Natural killer cell (primary cell): ENCODE data around the gene SLC7A14. TPM values are rescaled to one million over a fixed set of nuclear protein-coding genes. Genes with fewer than 3 reads are reported as not detected.

Experiments
- ATAC-seq, 3 donors: fragments of 150-1000 bp in 2 of 3; fragments of 200-7000 bp in 1 of 3; cut with Tn5 transposase; 1 replicate in 1 of 3; 2 replicates in 2 of 3; pipeline ENCODE4 v1.10.0; 2021; ENCODE audit warnings: mild to moderate bottlenecking in 2 of 3, moderate library complexity in 2 of 3
- DNase-seq, 2 donors: peaks; one replicate each; pipeline versions ENCODE4 v3.0.0 to v3.0.0-alpha.2; 2013 to 2021; ENCODE audit warnings: mixed read lengths in 1 of 2
- H3K27ac ChIP-seq: one replicate; pipeline ENCODE4 v1.5.1; 2013; ENCODE audit warnings: mild to moderate bottlenecking, low read length
- H3K27me3 ChIP-seq: one replicate; pipeline ENCODE4 v1.6.1; 2013; ENCODE audit warnings: low read length; ENCODE audit not compliant: control insufficient read depth, insufficient read depth
- H3K36me3 ChIP-seq: one replicate; pipeline ENCODE4 v1.6.1; 2013; ENCODE audit warnings: low read length; ENCODE audit not compliant: control insufficient read depth, insufficient read depth
- H3K4me1 ChIP-seq: one replicate; pipeline ENCODE4 v1.6.1; 2013; ENCODE audit warnings: low read length; ENCODE audit not compliant: control insufficient read depth, insufficient read depth
- H3K4me3 ChIP-seq: one replicate; pipeline ENCODE4 v1.5.1; 2013; ENCODE audit warnings: low read length
- H3K9me3 ChIP-seq: one replicate; pipeline ENCODE4 v1.6.1; 2013; ENCODE audit warnings: low read length; ENCODE audit not compliant: control insufficient read depth, insufficient read depth
- H3K27ac Mint-ChIP-seq, 2 donors: one replicate each; pipeline ENCODE4 v1.8.0; 2022; ENCODE audit warnings: mild to moderate bottlenecking in 2 of 2, mixed read lengths in 2 of 2, moderate library complexity in 1 of 2
- H3K27me3 Mint-ChIP-seq, 2 donors: one replicate each; pipeline ENCODE4 v1.8.0; 2022; ENCODE audit warnings: low read depth in 2 of 2, mixed read lengths in 2 of 2
- H3K36me3 Mint-ChIP-seq: one replicate; pipeline ENCODE4 v1.8.0; 2022; ENCODE audit warnings: mixed read lengths
- H3K4me1 Mint-ChIP-seq, 2 donors: one replicate each; pipeline ENCODE4 v1.8.0; 2022; ENCODE audit warnings: mixed read lengths in 2 of 2
- H3K4me3 Mint-ChIP-seq: one replicate; pipeline ENCODE4 v1.8.0; 2022; ENCODE audit warnings: mild to moderate bottlenecking, moderate library complexity, mixed read lengths
- H3K9me3 Mint-ChIP-seq, 2 donors: one replicate each; pipeline ENCODE4 v1.8.0; 2022; ENCODE audit warnings: mixed read lengths in 2 of 2
- WGBS: methylation state at CpG from one replicate; pipeline ENCODE4 v1.1.7; 2013; ENCODE audit warnings: missing lambda C conversion rate; ENCODE audit not compliant: insufficient coverage; 5-methylcytosine and 5-hydroxymethylcytosine counted together
- intact Hi-C: fragments of 100-400 bp; cut with micrococcal nuclease; formaldehyde crosslinking; loops from one replicate; pipeline ENCODE4 v1.14.2; 2022
- total RNA-seq, 4 donors: library from RNA; stranded (reverse); fragments of 120-200 nt in 1 of 4; gene quantifications; one replicate each; pipeline versions ENCODE4 v1.2.3 to v1.2.4, GENCODE V29; 2013 to 2022
- TF ChIP-seq, protein P1 (sequence below): fragments of 200-600 bp; IDR thresholded peaks from one replicate; pipeline ENCODE4 v1.8.0; 2022; ENCODE audit warnings: antibody characterized with exemption

The SLC7A14 gene
- total RNA-seq, 3 donors from 2014 or later (not counting 1 experiment from before 2014, with no cell fraction given): not detected

DNA sequence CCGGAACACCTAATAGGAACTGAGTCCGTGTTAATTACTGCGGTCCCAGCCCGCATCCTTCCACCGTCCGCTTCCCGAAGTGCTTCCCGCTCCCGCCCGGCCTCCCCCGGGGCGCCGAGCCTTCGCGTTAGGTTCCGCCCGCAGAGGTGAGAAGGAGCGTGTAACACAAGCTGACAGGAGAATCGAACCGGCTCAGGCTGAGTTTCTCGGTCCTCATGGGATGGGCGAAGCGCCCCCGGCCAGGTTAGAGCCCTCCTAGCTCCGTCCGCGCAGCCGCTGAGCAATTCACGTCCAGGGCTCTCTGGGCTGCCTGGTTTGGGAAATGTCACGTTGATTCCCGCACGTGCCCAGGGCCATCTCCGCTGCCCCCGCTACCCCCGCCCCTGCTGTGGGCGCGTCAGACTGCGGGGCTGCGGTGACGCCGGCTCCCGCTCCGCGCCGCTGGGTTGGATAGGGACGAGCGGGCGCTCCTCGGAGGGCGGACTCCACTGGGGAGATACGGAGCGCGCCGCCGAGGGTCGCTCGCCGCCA lies 166.3 kb downstream of the SLC7A14 start:
- Histone ChIP-seq H3K27me3 (peaks cover 15% of the 10 kb centered on the region), H3K4me1 (peaks cover 14% of the 10 kb centered on the region), H3K27ac (no peak overlapping the region), H3K9me3 (no peaks in the 10 kb centered on the region), H3K36me3 (no peaks in the 10 kb centered on the region), H3K4me3 (no peak overlapping the region)
- DNase-seq (no peak), ATAC-seq (peak in 2 of 3 donors; percentile 15 to 31)
- H3K4me3 Mint-ChIP-seq: peak overlapping the region; percentile 28
- H3K4me1 Mint-ChIP-seq: peaks cover 5 to 15% of the 10 kb centered on the region in 2 donors
- H3K27me3 Mint-ChIP-seq: peaks cover 32 to 38% of the 10 kb centered on the region in 2 donors
- H3K27ac Mint-ChIP-seq: no peak overlapping the region
- TF ChIP-seq, protein P1, sequence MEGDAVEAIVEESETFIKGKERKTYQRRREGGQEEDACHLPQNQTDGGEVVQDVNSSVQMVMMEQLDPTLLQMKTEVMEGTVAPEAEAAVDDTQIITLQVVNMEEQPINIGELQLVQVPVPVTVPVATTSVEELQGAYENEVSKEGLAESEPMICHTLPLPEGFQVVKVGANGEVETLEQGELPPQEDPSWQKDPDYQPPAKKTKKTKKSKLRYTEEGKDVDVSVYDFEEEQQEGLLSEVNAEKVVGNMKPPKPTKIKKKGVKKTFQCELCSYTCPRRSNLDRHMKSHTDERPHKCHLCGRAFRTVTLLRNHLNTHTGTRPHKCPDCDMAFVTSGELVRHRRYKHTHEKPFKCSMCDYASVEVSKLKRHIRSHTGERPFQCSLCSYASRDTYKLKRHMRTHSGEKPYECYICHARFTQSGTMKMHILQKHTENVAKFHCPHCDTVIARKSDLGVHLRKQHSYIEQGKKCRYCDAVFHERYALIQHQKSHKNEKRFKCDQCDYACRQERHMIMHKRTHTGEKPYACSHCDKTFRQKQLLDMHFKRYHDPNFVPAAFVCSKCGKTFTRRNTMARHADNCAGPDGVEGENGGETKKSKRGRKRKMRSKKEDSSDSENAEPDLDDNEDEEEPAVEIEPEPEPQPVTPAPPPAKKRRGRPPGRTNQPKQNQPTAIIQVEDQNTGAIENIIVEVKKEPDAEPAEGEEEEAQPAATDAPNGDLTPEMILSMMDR: no peak
- no peaks in the 10 kb centered on the region for H3K36me3 Mint-ChIP-seq
- intact Hi-C loops: loop anchor here (10.0 kb wide), 1 partner anchor 1145 kb away; no protein-coding TSS in a partner anchor
- 6% methylated on average over 58 of the region's 58 CpGs for WGBS
- H3K9me3 Mint-ChIP-seq: no peaks in the 10 kb centered on the region

DNA sequence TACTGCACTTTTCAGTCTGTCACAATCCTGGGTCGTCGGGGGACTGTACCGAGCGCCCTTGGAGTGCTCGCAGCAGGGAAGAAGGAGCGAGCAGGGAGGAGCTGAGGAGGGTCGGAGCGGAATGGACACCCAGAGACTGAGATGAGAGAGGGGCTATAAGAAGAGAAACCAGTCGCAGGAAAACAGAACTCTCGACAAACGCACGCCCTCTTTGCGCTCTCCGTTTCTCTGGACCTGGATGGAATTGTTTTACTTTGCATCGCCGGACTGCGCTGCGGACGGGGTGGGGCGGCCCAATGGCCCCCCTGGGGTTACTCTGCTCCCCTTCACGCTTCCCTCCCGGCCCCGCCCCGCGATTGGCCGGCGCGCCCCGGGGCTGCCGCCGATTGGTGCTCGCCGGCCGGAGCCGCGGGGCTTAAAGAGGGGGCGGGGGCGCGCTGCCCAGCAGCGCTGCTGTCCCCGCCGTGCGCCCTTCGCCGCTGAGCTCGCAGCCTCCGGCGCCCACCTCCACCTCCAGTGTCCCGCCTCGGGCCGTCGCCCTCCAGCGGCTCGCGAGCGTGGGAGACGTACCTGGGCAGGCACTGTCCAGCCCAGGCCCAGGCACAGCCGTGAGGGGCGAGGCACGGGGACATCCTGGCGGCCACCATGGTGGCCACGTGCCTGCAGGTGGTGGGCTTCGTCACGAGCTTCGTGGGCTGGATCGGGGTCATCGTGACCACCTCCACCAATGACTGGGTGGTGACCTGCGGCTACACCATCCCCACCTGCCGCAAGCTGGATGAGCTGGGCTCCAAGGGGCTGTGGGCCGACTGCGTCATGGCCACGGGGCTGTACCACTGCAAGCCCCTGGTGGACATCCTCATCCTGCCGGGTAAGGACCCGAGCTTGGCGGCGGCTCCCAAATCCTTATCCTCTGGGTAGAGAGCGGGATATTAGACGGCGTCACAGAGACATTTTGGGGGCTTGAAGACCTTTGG lies 167.2 kb downstream of the SLC7A14 start, which contains the start of gene CLDN11:
TSS of gene CLDN11 (plus strand) at position 447 of the 977 bp plus-strand sequence. CDS start at position 646, 199 bp downstream.
- Histone ChIP-seq H3K9me3 (no peaks in the 10 kb centered on the region), H3K36me3 (no peaks in the 10 kb centered on the region), H3K27me3 (peaks cover 15% of the 10 kb centered on the region), H3K4me3 (no peak within 1 kb of the TSS), H3K27ac (no peak within 1 kb of the TSS), H3K4me1 (peaks cover 14% of the 10 kb centered on the region)
- Mint-ChIP-seq H3K4me3 (peak within 1 kb of the TSS; percentile 81), H3K36me3 (no peaks in the 10 kb centered on the region), H3K9me3 (no peaks in the 10 kb centered on the region), H3K27ac (no peak within 1 kb of the TSS), H3K27me3 (peaks cover 34 to 38% of the 10 kb centered on the region in 2 donors), H3K4me1 (peaks cover 5 to 15% of the 10 kb centered on the region in 2 donors)
- TF ChIP-seq, protein P1: no peak
- intact Hi-C loops: loop anchor here (10.0 kb wide), 1 partner anchor 1146 kb away; no protein-coding TSS in a partner anchor
- 7% methylated on average over 79 of the region's 79 CpGs for WGBS
- DNase-seq (no peak), ATAC-seq (peak in 1 of 3 donors; percentile 47)

- peaks cover 15% of the 10 kb centered on the region for H3K27me3 ChIP-seq
- H3K4me3 Mint-ChIP-seq: no peak overlapping the region
Measured at GRCh38 chr3:170417090-170417489, 168.8 kb downstream of the SLC7A14 start.

More at GRCh38 chr3:170417090-170417489, 168.8 kb downstream of the SLC7A14 start:
- no peak overlapping the region for H3K27ac ChIP-seq
- Mint-ChIP-seq H3K9me3 (no peaks in the 10 kb centered on the region), H3K36me3 (no peaks in the 10 kb centered on the region), H3K27me3 (peaks cover 34 to 38% of the 10 kb centered on the region in 2 donors), H3K4me1 (peaks cover 5 to 15% of the 10 kb centered on the region in 2 donors), H3K27ac (no peak overlapping the region)
- ATAC-seq (no peak), DNase-seq (no peak)
- no peaks in the 10 kb centered on the region for H3K9me3 ChIP-seq
- H3K36me3 ChIP-seq: no peaks in the 10 kb centered on the region
- TF ChIP-seq, protein P1: no peak
- 33% methylated on average over 1 of the region's 1 CpG for WGBS
- intact Hi-C loops: loop anchor here (10.0 kb wide), 1 partner anchor 1148 kb away; no protein-coding TSS in a partner anchor
- H3K4me1 ChIP-seq: peaks cover 14% of the 10 kb centered on the region
- no peak overlapping the region for H3K4me3 ChIP-seq
